GM19043 (cell line): ENCODE results near the gene LCLAT1.
"Not testable (repeated sequence)": the region's sequence is repeated elsewhere in the genome, so short reads cannot be mapped to it uniquely, and the experiment has no call there.

Source experiments
- ATAC-seq: cut with Tn5 transposase; IDR thresholded peaks from one replicate; pipeline ENCODE4 v1.9.1; 2021; ENCODE audit warnings: low read depth; ENCODE audit not compliant: unreplicated experiment

LCLAT1 gene

DNA sequence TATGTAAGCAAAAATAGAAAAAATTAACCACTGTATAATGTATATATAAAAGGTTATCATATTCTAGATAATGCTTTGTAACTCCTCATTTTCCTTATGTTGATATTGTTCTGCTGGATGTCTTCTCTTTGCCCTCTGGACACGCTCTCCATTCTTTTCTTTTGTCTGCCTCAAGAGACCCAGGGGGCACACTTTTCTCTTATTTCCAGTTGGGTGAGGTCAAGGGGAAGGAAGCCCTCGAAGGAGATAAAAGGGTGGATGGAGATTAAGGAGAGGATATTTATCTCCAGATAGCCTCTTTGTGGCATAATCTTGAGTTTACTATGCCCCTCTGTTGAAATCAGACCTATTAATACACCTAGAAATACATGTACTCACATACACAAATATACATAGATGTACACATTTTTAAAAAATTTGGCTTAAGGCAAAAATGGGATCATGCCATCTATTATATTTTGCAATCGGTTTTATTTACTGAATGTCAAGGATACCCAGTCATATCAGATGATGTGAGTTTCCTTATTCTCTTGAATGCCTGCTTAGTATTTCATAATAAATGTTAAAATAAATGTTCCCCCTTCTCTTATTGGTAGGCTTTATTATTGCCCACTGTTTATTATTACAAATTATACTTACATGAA lies 65.3 kb downstream of the LCLAT1 start:
- ATAC-seq: no peak

DNA sequence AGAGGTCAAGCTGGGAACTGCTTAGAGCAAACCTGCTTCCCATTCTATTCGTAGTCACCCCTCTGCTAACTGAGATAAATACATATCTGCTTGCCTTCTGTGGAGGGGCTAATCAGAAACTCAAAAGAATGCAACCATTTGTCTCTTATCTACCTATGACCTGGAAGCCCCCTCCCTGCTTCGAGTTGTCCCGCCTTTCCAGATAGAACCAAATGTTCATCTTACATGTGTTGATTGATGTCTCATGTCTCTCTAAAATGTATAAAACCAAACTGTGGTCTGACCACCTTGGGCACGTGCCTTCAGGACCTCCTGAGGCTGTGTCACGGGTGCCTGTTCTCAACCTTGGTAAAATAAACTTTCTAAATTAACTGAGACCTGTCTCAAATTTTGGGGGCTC lies 66.6 kb downstream of the LCLAT1 start:
- ATAC-seq: not testable (repeated sequence)

DNA sequence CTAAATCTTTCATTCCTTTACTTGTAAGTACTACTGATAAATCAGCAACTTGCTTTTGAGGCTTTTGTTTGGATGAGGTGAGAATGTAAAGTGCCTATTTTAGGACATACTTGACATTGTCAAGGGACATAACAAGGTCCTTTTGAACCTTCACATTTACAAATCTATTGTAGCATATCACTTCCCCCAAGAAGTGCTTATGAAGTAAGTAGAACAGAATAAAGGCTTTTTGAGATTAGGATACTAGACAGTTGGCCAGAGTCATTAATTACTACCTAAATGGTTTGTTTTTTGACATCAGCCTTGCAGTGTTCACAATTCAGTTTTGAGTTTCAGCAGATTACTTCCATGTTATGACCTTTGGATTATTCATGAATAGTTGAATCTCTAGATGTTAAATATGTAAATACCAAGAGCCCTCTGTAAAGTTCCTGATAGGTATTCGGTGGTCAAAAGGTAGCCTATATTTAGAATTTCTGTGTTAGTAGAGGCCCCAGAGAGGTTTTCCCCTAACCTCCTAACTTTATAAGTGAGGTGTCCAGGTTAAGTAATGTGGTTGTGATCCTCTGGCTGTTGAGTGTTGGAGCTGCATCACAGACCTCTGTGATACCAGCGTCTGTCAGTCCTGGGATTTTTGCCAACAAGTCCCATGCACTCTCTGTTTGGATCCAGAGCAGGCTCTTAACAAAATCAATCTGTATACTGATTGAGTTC lies 67.2 kb downstream of the LCLAT1 start:
- ATAC-seq: no peak

DNA sequence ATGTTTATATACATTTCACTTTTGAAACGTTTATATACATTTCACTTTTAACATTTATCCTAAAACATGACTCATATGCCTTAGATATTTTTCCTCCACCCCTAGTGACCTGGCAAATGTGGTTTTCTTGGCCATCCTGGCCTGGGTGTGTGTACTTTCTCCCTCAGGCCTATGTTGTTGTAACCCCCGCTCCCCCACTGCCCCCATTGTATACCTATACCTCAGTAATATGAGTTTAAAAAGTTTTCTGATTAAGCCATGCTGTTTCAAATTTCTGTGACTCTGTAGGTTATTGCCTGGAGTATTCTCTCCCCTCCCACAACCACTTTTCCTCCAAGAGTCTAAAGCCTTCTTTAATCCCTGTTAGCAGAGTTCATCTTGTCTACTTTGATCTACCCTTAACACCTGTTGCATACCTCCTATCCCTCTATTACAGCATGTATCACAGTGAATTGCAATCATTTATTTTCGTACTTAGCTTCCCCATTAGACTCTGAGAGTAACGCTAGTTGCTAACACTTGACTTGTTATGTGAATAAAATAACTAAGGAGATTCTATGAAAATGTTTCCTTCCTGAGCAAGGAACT lies 67.9 kb downstream of the LCLAT1 start:
- no peak for ATAC-seq

DNA sequence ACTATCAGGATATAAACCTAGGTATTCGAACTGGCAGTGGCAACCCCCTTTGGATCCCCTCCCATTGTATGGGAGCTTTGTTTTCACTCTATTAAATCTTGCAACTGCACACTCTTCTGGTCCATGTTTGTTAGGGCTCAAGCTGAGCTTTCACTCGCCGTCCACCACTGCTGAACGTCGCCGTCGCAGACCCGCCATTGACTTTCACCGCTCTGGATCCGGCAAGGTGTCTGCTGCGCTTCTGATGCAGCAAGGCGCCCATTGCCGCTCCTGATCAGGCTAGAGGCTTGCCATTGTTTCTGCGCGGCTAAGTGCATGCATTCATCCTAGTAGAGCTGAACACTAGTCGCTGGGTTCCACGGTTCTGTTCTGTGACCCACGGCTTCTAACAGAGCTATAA lies 69.1 kb downstream of the LCLAT1 start:
- ATAC-seq: no peak

DNA sequence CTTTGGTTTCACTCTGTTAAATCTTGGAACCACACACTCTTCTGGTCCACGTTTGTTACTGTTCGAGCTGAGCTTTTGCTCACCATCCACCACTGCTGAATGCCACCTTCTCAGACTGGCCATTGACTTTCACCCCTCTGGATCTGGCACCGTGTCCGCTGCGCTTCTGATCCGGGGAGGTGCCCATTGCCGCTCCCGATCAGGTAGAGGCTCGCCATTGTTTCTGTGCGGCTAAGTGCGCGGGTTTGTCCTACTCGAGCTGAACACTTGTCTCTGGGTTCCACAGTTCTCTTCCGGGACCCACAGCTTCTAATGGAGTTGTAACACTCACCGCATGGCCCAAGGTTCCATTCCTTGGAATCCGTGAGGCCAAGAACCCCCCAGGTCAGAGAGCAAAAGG lies 72.8 kb downstream of the LCLAT1 start:
- no peak for ATAC-seq

DNA sequence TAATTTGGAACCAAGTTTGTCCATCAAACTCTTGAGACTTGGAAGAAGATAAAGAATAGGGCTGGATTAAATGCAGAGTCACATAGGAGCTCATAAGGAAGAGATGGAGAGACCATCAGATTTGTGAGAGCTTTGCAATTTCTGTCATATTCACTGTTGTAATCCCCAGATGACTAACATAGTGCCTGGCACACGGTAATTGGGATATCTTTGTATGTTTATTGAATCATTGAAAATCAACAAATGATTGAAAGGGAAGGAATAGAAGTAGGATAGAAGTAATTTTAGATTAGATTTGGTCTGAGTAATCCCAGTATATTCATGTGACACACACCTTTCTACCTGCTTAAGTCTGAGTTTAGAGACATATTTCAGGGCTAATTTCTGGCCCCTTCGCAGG lies 75.4 kb downstream of the LCLAT1 start:
- no peak for ATAC-seq

DNA sequence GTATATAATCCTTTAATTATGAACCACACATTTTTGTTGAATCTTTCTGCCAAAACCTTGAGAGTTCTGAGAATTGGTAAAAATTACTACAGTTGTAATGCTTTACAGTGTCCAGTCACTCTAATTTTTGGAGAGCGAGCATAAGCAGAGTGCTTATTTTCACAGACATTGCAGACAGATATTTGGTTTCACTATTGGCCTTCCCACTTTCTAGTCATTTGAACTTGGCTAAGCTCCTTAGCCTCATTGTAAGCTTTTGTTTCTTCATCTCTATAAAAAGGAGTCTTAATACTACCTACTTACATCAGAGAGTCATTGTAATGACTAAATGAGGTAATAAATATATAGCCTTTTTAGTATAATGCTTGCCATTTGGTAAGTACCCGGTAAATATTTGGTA lies 80.4 kb downstream of the LCLAT1 start:
- no peak for ATAC-seq

DNA sequence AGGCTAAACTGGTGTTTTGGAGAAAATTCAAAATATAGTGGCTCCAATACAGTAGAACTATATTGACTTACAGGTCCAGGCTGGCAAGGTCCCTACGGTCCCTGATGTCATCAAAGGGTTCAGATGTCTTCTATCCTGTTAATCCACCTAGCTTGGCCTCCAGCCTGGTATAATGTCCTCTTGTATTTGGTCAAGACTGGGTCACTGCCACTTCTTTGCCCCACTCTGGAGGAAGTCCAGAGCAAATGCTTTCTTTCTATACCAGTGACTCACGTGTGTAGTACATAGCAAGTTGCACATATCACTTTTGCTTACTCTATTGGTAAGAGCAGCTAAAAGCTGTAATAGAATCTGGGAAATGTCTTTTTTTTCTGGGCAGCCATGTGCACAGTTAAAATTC lies 80.8 kb downstream of the LCLAT1 start:
- ATAC-seq: no peak

DNA sequence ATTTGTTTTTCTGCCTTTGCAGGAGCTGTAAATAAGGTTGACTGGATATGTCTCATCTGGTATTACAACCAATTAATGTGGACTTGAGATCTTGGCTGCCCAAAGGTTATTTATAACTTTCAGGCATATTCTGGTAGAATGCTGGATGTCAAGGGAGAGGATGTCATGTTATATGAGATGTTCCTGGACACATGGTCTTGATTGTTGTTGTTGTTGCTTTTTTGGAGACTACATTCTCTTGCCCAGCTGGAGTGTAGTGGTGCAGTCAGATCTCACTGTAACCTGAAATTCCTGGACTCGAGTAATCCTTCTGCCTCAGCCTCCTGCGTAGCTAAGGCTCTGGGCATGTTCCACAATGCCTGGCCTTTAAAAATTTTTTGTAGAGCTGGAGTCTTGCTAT lies 83.3 kb downstream of the LCLAT1 start:
- no peak for ATAC-seq

DNA sequence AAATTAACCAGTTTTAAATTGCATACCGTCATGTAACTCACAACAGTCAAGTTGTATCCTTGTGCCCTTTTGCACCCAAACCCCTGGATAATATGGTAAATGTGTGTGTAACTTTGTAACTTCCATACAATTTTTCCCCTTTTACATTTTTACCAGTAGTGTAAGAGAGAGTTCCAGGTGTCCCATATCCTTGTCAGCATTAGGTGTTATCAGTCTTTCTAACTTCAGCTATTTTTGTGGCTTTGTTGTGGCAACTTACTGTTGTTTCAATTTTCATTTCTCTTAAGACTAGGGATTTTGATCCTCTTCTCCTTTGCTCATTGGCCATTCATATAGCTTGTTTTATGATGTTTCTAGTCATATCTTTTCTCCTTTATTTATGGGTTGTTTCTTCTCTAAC lies 94.6 kb downstream of the LCLAT1 start:
- no peak for ATAC-seq

DNA sequence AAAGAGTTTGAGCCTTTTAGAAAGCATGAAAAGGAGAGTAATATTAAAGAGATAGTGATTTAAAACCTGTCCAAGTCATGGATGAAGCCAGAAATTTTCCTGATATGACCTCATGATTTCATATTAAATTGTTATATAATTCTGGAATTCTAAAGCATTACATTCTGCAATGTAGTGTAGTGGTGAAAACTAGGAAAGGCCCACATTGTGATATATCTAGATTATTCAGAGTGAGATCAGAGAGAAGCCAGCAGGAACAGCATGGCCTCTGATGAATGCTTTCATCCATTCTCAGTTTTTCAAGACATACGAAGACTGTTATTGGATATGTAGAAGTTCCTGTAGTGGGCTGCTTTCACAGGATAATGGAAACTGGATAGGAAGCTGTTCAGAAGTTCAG lies 98.8 kb downstream of the LCLAT1 start:
- no peak for ATAC-seq

DNA sequence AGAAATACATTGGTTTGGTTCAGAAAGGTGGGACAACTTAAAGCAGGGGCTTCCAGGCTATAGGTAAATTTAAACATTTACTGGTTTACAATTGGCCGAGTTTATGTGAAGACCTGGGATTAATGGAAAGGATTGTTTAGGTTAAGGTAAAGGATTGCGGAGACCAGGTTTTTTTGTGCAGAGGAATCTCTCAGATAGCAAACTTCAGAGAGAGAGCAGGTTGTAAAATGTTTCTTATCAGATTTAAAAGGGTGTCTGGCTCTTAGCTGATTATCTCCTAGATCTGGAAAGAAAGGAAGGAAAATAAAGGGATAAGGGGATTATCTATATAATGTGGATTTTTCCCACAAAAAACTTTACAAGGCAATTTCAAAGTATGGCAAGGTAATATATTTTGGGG lies 101.3 kb downstream of the LCLAT1 start:
- ATAC-seq: no peak

DNA sequence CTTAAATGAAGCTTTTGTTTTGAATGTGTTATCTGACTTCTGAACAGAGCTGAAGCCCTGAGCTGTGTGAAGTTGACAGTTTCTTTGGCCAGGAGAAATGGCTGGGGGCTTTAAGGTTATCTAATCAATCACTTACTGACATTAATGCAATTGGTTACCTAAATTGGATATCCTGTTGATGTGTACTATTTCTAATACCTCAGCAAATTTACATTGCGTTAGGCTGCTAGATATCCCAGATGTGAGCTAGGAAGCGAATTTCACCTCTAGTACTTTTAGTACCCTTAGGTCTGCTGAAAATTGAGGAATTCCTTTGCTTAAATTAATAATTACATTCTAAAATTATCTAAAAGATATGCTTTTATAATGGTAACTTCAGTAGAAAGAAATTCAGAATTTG lies 102.0 kb downstream of the LCLAT1 start:
- no peak for ATAC-seq

DNA sequence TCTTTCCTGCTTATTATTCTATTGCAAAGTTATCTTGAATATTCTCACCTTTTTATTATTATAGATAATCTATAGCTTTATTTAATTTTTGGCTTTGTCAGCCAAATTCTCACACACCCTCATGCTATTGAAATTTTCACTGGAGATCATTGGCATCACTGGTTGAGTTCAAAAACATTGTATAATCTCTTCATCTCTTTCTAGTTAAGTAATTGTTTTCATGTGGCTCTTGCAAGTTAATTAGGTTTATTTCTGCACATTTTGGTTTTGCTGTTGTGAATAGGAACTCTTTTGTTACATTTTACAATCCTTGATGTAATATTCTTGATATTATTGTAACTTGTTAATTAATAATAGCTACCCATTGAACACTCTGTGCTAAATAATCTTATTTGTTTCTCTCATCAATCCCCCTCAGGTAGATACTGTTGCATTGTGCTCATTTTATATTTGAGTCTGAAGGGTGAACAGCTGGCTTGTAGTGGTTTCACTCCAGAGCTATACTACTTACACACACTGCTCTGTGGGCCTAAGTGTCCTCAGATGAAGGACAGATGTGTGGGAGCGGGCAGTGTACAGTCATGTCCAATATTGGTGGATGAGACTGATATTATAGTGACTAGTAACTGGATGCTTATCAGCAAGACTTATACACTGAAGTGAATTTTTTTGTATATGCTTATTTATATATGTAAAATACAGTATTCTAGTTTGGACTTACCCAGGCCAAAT lies 112.7 kb downstream of the LCLAT1 start:
- ATAC-seq: no peak

DNA sequence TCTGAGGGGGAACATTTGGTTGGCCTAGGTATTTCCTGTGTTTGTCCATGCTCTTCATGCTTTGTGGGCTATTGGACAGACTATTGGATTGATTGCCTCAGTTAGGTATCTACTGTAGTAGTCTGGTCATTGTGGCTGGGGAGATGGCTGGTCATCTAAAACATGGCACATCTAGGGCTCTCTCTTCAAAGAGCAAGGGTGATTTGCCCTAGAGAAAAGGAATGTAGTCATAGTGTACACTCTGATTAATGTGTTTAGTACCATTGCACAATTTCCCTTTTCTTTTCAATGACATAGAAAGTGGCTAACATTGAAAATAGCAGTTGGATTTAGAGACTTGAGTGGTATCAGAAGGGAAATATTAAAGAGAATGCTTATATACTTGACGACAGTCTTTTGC lies 114.3 kb downstream of the LCLAT1 start:
- ATAC-seq: no peak

DNA sequence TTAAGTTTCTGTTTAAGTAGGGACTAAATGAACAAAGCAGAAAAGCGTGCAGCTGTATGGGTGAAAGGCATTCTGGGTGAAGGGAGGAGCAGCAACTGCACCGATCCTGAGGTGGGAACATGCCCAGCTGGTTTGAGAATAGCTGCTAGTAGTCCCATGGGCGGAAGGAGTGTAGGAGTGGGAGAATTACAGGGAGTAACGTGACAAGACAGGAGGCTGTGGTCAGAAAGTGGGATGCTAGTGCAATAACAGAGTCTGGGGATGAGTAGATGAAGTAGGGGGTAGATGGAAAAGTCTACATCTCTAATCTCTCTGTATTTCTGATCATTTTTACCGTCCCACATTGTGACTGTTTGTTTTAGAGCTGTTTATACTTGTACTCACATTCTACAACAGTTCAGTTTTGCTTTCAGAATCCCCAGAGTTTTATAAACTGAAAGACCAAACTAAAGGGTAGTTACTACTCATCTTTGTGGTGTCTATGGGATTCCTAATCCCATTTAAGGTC lies 118.9 kb downstream of the LCLAT1 start:
- no peak for ATAC-seq

DNA sequence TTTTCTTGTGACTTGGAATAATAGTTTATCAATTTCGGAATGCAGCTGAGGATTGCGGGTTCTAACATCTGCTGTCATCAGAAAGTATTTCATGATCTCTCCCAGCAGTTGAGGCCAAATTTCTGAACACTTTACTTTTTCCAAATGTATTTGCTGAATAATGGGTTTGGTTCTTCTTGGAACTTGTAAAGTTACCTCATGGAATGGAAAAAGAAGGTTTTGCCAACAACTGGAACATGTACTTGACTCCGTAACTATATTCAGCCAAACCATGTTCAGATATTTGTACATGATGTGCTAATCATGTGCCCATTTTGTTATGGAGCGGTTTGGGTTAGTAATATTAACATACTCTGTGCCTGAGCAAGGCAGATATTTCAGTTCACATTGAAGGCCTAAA lies 119.6 kb downstream of the LCLAT1 start:
- ATAC-seq: no peak

DNA sequence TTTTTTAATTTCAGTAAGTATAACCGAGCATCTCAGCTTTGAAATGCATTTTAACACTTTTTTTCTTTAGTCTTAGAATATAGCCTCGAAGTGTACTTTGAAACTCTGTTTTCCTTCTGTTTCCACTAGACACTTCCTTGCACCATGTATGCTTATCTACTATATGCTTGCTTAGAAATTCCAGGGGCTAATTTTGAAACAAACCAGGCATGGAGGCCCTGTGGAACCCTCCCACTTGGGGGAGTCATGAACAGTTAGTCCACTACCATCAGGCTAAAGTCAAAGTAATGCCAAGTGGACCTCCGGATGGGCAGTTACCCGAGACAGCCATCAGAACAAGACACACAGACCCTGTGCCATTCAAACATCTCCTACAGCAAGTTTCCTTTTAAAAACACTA lies 120.3 kb downstream of the LCLAT1 start:
- ATAC-seq: no peak

DNA sequence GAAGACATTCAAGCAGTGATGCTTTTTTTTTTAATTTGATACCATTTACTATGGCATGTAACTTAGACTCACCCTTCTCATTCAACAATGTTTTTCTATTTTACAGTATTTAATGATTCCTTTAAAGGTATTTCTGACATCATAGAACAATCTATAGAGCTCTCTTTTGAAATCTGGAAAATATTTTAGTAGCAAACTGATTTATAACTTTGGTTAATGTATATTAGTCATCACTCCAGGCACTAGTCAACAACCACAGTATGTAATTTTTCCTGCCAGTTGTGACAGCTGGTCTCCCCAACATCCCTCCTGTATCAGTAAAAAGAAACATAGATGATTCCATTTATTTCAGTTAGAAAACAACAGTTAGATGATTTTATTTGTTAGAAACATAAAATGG lies 122.9 kb downstream of the LCLAT1 start:
- no peak for ATAC-seq

DNA sequence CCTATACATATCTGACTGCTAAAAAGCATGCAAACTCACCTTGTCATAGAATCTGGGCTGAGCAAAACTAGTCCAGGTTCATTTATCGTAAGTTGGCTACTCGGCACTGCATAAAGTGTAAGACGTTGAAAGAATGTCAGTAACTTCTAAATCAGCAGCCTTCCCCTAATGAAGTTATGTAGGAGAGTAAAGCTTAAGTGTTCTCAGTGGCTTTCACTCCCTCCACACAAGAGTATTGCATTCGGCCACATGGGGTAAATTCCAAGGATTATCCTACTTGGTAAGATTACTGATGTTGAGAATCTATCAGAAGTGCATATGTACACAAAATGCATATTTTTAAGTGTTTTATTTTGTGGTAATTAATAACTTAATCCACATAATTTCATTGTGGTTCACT lies 130.1 kb downstream of the LCLAT1 start:
- ATAC-seq: no peak
